PC-9 (cell line): ENCODE measurements around the gene RNF151. TPM values are rescaled to one million over a fixed set of nuclear protein-coding genes. Genes with fewer than 3 reads are reported as not detected.

Experiments
- BruUV-seq: library from RNA; stranded (reverse); fragments of 400-500 nt; replicated peaks from 2 replicates; lab custom pipeline; 2021; lab: Mats Ljungman, UMichigan
- CTCF ChIA-PET: fragments of 300-600 bp; sonication (Branson Sonifier 250); formaldehyde crosslinking; loops from one replicate; lab custom pipeline; 2022; ENCODE audit warnings: antibody characterized with exemption; lab: Charles Lee
- POLR2A ChIA-PET: fragments of 300-600 bp; sonication (Branson Sonifier 250); formaldehyde crosslinking; loops from one replicate; lab custom pipeline; 2022; ENCODE audit warnings: antibody characterized with exemption; ENCODE audit not compliant: unreplicated experiment; lab: Charles Lee
- DNase-seq, 2 experiments: peaks; one replicate each; pipeline versions ENCODE4 v3.0.0 to v3.0.0-alpha.2; 2015 to 2022; ENCODE audit warnings: mixed read lengths in 1 of 2
- H2AFZ ChIP-seq: fragments of 200-600 bp; sonication (generic); 2 replicates; pipeline ENCODE4 v1.8.1; 2017; ENCODE audit warnings: antibody characterized with exemption
- H3F3A ChIP-seq: fragments of 200-600 bp; sonication (generic); 2 replicates; pipeline ENCODE4 v1.8.1; 2017; ENCODE audit warnings: antibody characterized with exemption, mild to moderate bottlenecking, low read depth; ENCODE audit not compliant: insufficient read depth
- H3K27ac ChIP-seq: fragments of 200-600 bp; sonication (generic); 2 replicates; pipeline ENCODE4 v1.6.1; 2016; ENCODE audit warnings: mixed run types
- H3K27me3 ChIP-seq: fragments of 200-600 bp; sonication (generic); 2 replicates; pipeline ENCODE4 v1.6.1; 2016; ENCODE audit warnings: low read depth, mixed run types; ENCODE audit not compliant: insufficient read depth
- H3K36me3 ChIP-seq: fragments of 200-600 bp; sonication (generic); 2 replicates; pipeline ENCODE4 v1.6.1; 2016; ENCODE audit warnings: low read depth, mixed run types
- H3K4me1 ChIP-seq: fragments of 200-600 bp; sonication (generic); replicated peaks from 2 replicates; pipeline ENCODE4 v1.6.1; 2016; ENCODE audit warnings: mixed run types; ENCODE audit not compliant: insufficient read depth
- H3K4me2 ChIP-seq: fragments of 200-600 bp; sonication (generic); 2 replicates; pipeline ENCODE4 v1.6.1; 2017; ENCODE audit warnings: mixed run types
- H3K4me3 ChIP-seq: fragments of 200-600 bp; sonication (generic); 2 replicates; pipeline ENCODE4 v1.6.1; 2016; ENCODE audit warnings: mixed run types
- H3K79me2 ChIP-seq: fragments of 200-600 bp; sonication (generic); 2 replicates; pipeline ENCODE4 v1.6.1; 2017; ENCODE audit warnings: low read depth, mixed run types
- H3K9me2 ChIP-seq: fragments of 200-600 bp; sonication (generic); 2 replicates; pipeline ENCODE4 v1.8.1; 2017; ENCODE audit warnings: mild to moderate bottlenecking; ENCODE audit not compliant: insufficient read depth
- H3K9me3 ChIP-seq: fragments of 200-600 bp; sonication (generic); 2 replicates; pipeline ENCODE4 v1.8.1; 2016; ENCODE audit warnings: low read depth; ENCODE audit not compliant: insufficient read depth
- H4K20me1 ChIP-seq: fragments of 200-600 bp; sonication (generic); 2 replicates; pipeline ENCODE4 v1.8.1; 2017; ENCODE audit not compliant: insufficient read depth
- EZH2 ChIP-seq: fragments of 200-600 bp; sonication (generic); IDR thresholded peaks from 2 replicates; pipeline ENCODE4 v1.8.0; 2017; ENCODE audit warnings: antibody characterized with exemption, low read depth
- intact Hi-C: fragments of 100-400 bp; cut with micrococcal nuclease; formaldehyde crosslinking; loops from one replicate; pipeline ENCODE4 v1.10.0; 2022; ENCODE audit not compliant: unreplicated experiment
- total RNA-seq: library from RNA; stranded (reverse); gene quantifications from 2 replicates; pipeline ENCODE4 v1.2.3, GENCODE V29; 2021
- TF ChIP-seq, protein P1 (sequence below): fragments of 200-600 bp; sonication (generic); conservative IDR thresholded peaks from 2 replicates; pipeline ENCODE4 v1.6.1; 2017; ENCODE audit warnings: mixed run types, antibody characterized with exemption, mild to moderate bottlenecking, moderate library complexity

Gene RNF151
- total RNA-seq, 1 experiment from 2014 or later, result not detected

DNA sequence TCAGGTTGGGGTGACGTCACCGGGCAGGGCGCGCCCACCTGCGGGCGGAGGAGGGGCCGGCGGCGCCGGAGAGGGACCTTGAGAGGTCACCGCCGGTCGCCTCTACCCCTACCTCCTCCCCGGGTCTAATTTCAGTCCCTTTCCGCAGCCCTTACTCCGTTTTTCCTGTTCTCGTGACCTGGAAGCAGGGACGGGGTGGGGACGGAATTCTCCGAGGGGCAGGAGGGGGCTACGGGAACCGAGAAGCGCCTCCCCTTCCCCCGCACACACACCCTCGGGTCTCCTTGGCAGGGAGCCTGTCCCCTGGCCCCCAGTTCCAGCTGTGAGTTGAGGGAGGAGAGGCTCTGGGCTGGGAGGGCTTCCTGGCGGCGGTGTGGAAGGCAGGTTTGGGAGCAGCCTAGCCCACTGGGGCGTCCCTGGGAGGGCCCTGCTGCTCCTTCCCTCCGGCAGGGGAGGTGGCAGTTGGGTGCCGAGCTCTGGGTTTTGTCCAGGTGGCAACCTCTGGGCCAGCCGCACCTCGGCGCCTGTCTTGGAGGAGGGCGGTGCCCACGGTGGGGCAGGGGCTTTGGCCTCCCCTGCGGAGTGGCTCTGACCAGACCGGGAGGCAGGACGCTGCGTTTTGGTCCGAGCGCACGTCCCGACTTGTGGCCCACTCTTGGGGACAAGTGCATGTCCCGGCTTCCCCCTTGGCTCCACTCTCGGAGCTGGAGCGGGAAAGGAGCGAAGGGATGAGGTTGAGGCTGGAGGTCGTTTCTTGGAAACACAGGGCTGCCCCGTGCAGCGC lies 23.9 kb downstream of the RNF151 start:
- POLR2A ChIA-PET, result no interaction called here

DNA sequence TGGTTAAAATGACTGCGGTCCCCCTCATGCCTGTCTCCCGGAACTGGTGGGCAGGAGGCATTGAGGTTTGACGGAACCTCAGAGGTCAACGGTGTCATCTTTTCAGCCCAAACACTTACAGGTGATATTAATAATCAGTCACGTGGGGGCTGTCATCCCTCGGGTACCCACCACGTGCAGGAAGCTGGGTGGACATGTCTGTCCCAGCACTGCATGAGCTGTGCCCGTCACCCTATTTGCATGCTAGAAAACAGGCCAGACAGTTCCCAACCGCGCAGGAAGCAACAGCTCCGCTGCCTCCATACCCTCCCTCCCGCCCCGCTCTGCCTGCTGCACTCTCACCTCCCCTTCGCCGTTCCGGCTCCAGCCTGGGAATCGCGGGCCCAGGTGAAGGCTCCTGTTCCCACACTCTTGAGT lies 24.5 kb downstream of the RNF151 start:
- ChIA-PET CTCF (no interaction called here), POLR2A (no interaction called here)
- peaks cover 32% of the 10 kb centered on the region for H3K4me1 ChIP-seq
- H3K36me3 ChIP-seq, result no peaks in the 10 kb centered on the region; the same call in 1 of the 2 replicates
- no peak overlapping the region for H3K4me3 ChIP-seq
- DNase-seq, result no peak
- H3K9me2 ChIP-seq, result no peaks in the 10 kb centered on the region
- no peaks in the 10 kb centered on the region for H3K27me3 ChIP-seq
- intact Hi-C loops, result no loop called here
- no peaks in the 10 kb centered on the region for H3K79me2 ChIP-seq
- H4K20me1 ChIP-seq, result no peaks in the 10 kb centered on the region
- H3F3A ChIP-seq, result peaks cover 64% of the 10 kb centered on the region
- no peak overlapping the region for H3K27ac ChIP-seq
- BruUV-seq, result no TSS peak
- TF ChIP-seq, protein P1, sequence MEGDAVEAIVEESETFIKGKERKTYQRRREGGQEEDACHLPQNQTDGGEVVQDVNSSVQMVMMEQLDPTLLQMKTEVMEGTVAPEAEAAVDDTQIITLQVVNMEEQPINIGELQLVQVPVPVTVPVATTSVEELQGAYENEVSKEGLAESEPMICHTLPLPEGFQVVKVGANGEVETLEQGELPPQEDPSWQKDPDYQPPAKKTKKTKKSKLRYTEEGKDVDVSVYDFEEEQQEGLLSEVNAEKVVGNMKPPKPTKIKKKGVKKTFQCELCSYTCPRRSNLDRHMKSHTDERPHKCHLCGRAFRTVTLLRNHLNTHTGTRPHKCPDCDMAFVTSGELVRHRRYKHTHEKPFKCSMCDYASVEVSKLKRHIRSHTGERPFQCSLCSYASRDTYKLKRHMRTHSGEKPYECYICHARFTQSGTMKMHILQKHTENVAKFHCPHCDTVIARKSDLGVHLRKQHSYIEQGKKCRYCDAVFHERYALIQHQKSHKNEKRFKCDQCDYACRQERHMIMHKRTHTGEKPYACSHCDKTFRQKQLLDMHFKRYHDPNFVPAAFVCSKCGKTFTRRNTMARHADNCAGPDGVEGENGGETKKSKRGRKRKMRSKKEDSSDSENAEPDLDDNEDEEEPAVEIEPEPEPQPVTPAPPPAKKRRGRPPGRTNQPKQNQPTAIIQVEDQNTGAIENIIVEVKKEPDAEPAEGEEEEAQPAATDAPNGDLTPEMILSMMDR, result no peak
- H3K9me3 ChIP-seq, result no peaks in the 10 kb centered on the region
- H2AFZ ChIP-seq, result no peak overlapping the region
- no peak overlapping the region for H3K4me2 ChIP-seq

More for the DNA sequence above, 23.9 kb downstream of the RNF151 start:
- TSS peak; percentile 17 for BruUV-seq
- H3K36me3 ChIP-seq, result no peaks in the 10 kb centered on the region; the same call in 1 of the 2 replicates
- no peak for DNase-seq
- peak overlapping the region; percentile 65; the same call in 1 of the 2 replicates for H2AFZ ChIP-seq
- peaks cover 61% of the 10 kb centered on the region for H3F3A ChIP-seq
- TF ChIP-seq, protein P1, result no peak
- TF ChIP-seq EZH2, result no peak
- H3K79me2 ChIP-seq, result peaks cover 4% of the 10 kb centered on the region
- CTCF ChIA-PET, result no interaction called here
- peaks cover 32% of the 10 kb centered on the region for H3K4me1 ChIP-seq
- peak overlapping the region; percentile 45 for H3K4me3 ChIP-seq
- H3K9me2 ChIP-seq, result no peaks in the 10 kb centered on the region
- H3K27me3 ChIP-seq, result no peaks in the 10 kb centered on the region
- intact Hi-C loops, result no loop called here
- no peaks in the 10 kb centered on the region for H3K9me3 ChIP-seq
- H4K20me1 ChIP-seq, result no peaks in the 10 kb centered on the region
- H3K4me2 ChIP-seq, result peak overlapping the region; percentile 81
- no peak overlapping the region for H3K27ac ChIP-seq

DNA sequence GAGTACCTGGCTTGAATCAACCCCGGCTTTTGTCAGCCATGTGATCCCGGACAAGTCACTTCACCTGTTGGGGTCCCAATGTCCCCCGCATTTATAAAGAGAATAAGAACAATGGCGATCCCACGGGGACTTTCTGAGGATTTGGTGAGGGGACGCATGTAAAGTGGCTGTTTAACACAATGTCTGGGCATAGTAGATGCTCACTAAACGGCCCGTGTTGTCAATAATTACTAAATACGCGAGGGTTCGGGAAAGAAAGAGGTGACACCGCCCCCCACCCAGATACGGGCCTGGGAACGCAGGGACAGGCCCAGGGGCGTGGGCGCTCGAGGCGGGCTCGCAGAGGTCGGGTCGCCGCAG lies 24.9 kb downstream of the RNF151 start:
- intact Hi-C loops, result no loop called here
- no peaks in the 10 kb centered on the region for H4K20me1 ChIP-seq
- H3K4me2 ChIP-seq, result peak overlapping the region; percentile 24; the same call in 1 of the 2 replicates
- H3K27ac ChIP-seq, result no peak overlapping the region
- no peaks in the 10 kb centered on the region for H3K27me3 ChIP-seq
- H3K36me3 ChIP-seq, result no peaks in the 10 kb centered on the region
- TSS peak; percentile 55 for BruUV-seq
- H3K79me2 ChIP-seq, result no peaks in the 10 kb centered on the region
- peaks cover 30% of the 10 kb centered on the region for H3K4me1 ChIP-seq
- H3K4me3 ChIP-seq, result no peak overlapping the region
- H2AFZ ChIP-seq, result no peak overlapping the region
- TF ChIP-seq, protein P1, result no peak
- no peak for TF ChIP-seq EZH2
- H3K9me2 ChIP-seq, result no peaks in the 10 kb centered on the region
- CTCF ChIA-PET, result no interaction called here
- peaks cover 68% of the 10 kb centered on the region for H3F3A ChIP-seq
- POLR2A ChIA-PET, result no interaction called here
- no peaks in the 10 kb centered on the region for H3K9me3 ChIP-seq
- no peak for DNase-seq
